Neural progenitor cell (in vitro differentiated cells): Measurements from ENCODE around the gene TMEM203. TPM values are rescaled to one million over a fixed set of nuclear protein-coding genes. Genes with fewer than 3 reads are reported as not detected.

ENCODE experiments used
- DNase-seq: peaks from one replicate; pipeline ENCODE4 v3.0.0-alpha.2; 2016; ENCODE audit warnings: low spot score
- H2AFZ ChIP-seq: fragments of 200-600 bp; sonication (generic); replicated peaks from 2 replicates; pipeline ENCODE4 v1.6.1; 2016; ENCODE audit warnings: antibody characterized with exemption
- H3F3A ChIP-seq: fragments of 200-600 bp; sonication (generic); 2 replicates; pipeline ENCODE4 v1.6.1; 2016; ENCODE audit warnings: antibody characterized with exemption, low read depth
- H3K27ac ChIP-seq: fragments of 200-600 bp; sonication (generic); 2 replicates; pipeline ENCODE4 v1.5.1; 2016; ENCODE audit warnings: mild to moderate bottlenecking
- H3K27me3 ChIP-seq: fragments of 200-600 bp; sonication (generic); 2 replicates; pipeline ENCODE4 v1.6.1; 2016; ENCODE audit warnings: mild to moderate bottlenecking, moderate library complexity
- H3K36me3 ChIP-seq: fragments of 200-600 bp; sonication (generic); 2 replicates; pipeline ENCODE4 v1.5.1; 2016
- H3K4me1 ChIP-seq: fragments of 200-600 bp; sonication (generic); 2 replicates; pipeline ENCODE4 v1.6.1; 2016; ENCODE audit warnings: mixed run types
- H3K4me2 ChIP-seq: fragments of 200-600 bp; sonication (generic); 2 replicates; pipeline ENCODE4 v1.6.1; 2016
- H3K4me3 ChIP-seq: fragments of 200-600 bp; sonication (generic); 2 replicates; pipeline ENCODE4 v1.5.1; 2016
- H3K79me2 ChIP-seq: fragments of 200-600 bp; sonication (generic); 2 replicates; pipeline ENCODE4 v1.6.1; 2016; ENCODE audit warnings: low read depth
- H3K9ac ChIP-seq: fragments of 200-600 bp; sonication (generic); 2 replicates; pipeline ENCODE4 v1.6.1; 2016
- H3K9me3 ChIP-seq: fragments of 200-600 bp; sonication (generic); 2 replicates; pipeline ENCODE4 v1.5.1; 2016; ENCODE audit warnings: low read depth
- H4K20me1 ChIP-seq: fragments of 200-600 bp; sonication (generic); 2 replicates; pipeline ENCODE4 v1.6.1; 2016; ENCODE audit warnings: low read depth
- H3K27ac Mint-ChIP-seq: 3 replicates; pipeline ENCODE4 v1.8.0; 2021; ENCODE audit warnings: mixed read lengths
- H3K27me3 Mint-ChIP-seq: 2 replicates; pipeline ENCODE4 v1.8.0; 2022; ENCODE audit warnings: low read depth, mild to moderate bottlenecking, inconsistent platforms, moderate library complexity, mixed read lengths; ENCODE audit not compliant: insufficient read depth
- H3K36me3 Mint-ChIP-seq: 3 replicates; pipeline ENCODE4 v1.8.0; 2021; ENCODE audit warnings: mixed read lengths
- H3K4me1 Mint-ChIP-seq: 3 replicates; pipeline ENCODE4 v1.8.0; 2021; ENCODE audit warnings: mixed read lengths
- H3K4me3 Mint-ChIP-seq: 3 replicates; pipeline ENCODE4 v1.8.0; 2021; ENCODE audit warnings: mild to moderate bottlenecking, moderate library complexity, mixed read lengths
- H3K9me3 Mint-ChIP-seq: 3 replicates; pipeline ENCODE4 v1.8.0; 2020; ENCODE audit warnings: mixed read lengths
- CTCF ChIP-seq: fragments of 200-600 bp; sonication (generic); IDR thresholded peaks from 2 replicates; pipeline ENCODE4 v1.5.1; 2017; ENCODE audit warnings: antibody characterized with exemption, mild to moderate bottlenecking
- EZH2 ChIP-seq: fragments of 200-600 bp; sonication (generic); IDR thresholded peaks from 2 replicates; pipeline ENCODE4 v1.6.1; 2017; ENCODE audit warnings: antibody characterized with exemption, mild to moderate bottlenecking, moderate library complexity
- EZH2phosphoT487 ChIP-seq: fragments of 200-600 bp; sonication (generic); IDR thresholded peaks from 2 replicates; pipeline ENCODE4 v1.6.1; 2017; ENCODE audit warnings: antibody characterized with exemption
- total RNA-seq: library from RNA; depleted of rRNA; stranded (reverse); fragments of >200 nt; gene quantifications from 2 replicates; pipeline ENCODE4 v1.2.3, GENCODE V29; 2015; ENCODE audit warnings: low replicate concordance

The TMEM203 gene
- total RNA-seq: 21.6 and 43.7 TPM in 2 replicates

DNA sequence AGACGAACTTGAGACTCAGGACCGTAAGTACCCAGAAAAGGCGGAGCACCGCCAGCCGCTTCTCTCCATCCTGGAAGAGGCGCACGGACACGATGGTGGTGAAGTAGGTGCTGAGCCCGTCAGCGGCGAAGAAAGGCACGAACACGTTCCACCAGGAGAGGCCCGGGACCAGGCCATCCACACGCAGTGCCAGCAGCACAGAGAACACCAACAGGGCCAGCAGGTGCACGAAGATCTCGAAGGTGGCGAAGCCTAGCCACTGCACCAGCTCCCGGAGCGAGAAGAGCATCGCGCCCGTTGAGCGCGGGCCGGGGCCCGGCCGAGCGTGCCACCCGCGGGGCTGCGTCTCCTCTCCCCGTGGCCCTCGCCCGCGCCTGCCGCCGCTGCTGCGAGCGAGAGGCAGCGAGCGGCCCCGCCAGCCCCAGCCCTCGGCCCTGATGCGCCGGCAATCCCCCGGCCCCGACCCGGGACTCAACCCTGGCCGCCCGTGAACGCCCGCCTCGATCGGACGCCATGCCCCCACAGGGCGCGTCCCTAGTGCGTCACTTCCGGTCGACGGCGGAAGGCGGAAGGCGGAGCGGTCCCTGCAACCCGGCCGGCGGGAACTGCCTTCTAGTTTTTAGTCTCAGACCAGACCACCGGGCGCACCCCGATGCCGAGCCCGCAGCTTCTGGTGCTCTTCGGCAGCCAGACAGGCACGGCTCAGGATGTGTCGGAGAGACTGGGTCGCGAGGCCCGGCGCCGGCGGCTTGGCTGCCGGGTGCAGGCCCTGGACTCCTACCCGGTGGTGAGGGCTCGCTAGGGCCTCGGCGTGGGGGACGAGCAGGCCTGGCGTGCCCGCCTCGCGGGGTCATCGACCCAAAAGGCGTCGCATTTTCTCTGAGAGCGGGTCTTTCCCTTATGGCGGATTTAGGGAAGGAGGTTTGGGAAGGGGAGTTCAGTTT lies at the start of gene TMEM203, which contains the start of gene NDOR1:
TMEM203 (minus strand) TSS at position 523 of the 944 bp plus-strand sequence; CDS start at position 289, 234 bp downstream.
NDOR1 (plus strand) TSS at position 575 of the 944 bp plus-strand sequence; CDS start at position 653, 78 bp downstream.
- H3K4me3 Mint-ChIP-seq: peak within 1 kb of the TSS; percentile 97
- Histone ChIP-seq H3K4me1 (peaks cover 20% of the 10 kb centered on the region), H3K9ac (peak within 1 kb of the TSS; percentile 97), H3F3A (peaks cover 34% of the 10 kb centered on the region), H4K20me1 (peaks cover 25% of the 10 kb centered on the region), H3K27ac (peak within 1 kb of the TSS; percentile 24), H3K36me3 (no peaks in the 10 kb centered on the region), H3K79me2 (peaks cover 53% of the 10 kb centered on the region), H3K27me3 (no peaks in the 10 kb centered on the region), H3K4me3 (peak within 1 kb of the TSS; percentile 100), H3K4me2 (peak within 1 kb of the TSS; percentile 97), H2AFZ (peak within 1 kb of the TSS; percentile 77), H3K9me3 (no peaks in the 10 kb centered on the region)
- TF ChIP-seq EZH2: no peak
- TF ChIP-seq EZH2phosphoT487: no peak
- TF ChIP-seq CTCF: no peak
- peaks cover 11% of the 10 kb centered on the region for H3K36me3 Mint-ChIP-seq
- H3K27me3 Mint-ChIP-seq: peaks cover 17% of the 10 kb centered on the region
- DNase-seq: peak; percentile 97
- no peaks in the 10 kb centered on the region for H3K9me3 Mint-ChIP-seq
- H3K27ac Mint-ChIP-seq: no peak within 1 kb of the TSS
- H3K4me1 Mint-ChIP-seq: peaks cover 31% of the 10 kb centered on the region

GRCh38 chr9:137254624-137255447 lies 49.4 kb upstream of the TMEM203 start, which contains the start of gene NELFB:
Gene NELFB, plus strand, starts transcription at chr9:137255327.
- Histone ChIP-seq H3F3A (peaks cover 10% of the 10 kb centered on the region), H3K4me1 (peaks cover 31% of the 10 kb centered on the region), H3K4me2 (peak within 1 kb of the TSS; percentile 100), H3K9me3 (no peaks in the 10 kb centered on the region), H3K4me3 (peak within 1 kb of the TSS; percentile 99), H3K36me3 (no peaks in the 10 kb centered on the region), H4K20me1 (peaks cover 19% of the 10 kb centered on the region), H2AFZ (peak within 1 kb of the TSS; percentile 83), H3K27me3 (peaks cover 6% of the 10 kb centered on the region), H3K27ac (peak within 1 kb of the TSS; percentile 9), H3K79me2 (peaks cover 20% of the 10 kb centered on the region), H3K9ac (peak within 1 kb of the TSS; percentile 94)
- H3K36me3 Mint-ChIP-seq: peaks cover 9% of the 10 kb centered on the region
- TF ChIP-seq CTCF (peak; percentile 23), EZH2phosphoT487 (no peak)
- peak; percentile 94 for DNase-seq
- peaks cover 27% of the 10 kb centered on the region for H3K4me1 Mint-ChIP-seq
- H3K4me3 Mint-ChIP-seq: peak within 1 kb of the TSS; percentile 95
- peak within 1 kb of the TSS; percentile 99 for H3K27ac Mint-ChIP-seq
- no peaks in the 10 kb centered on the region for H3K9me3 Mint-ChIP-seq
- peaks cover 9% of the 10 kb centered on the region for H3K27me3 Mint-ChIP-seq

GRCh38 chr9:137253717-137254623 lies 48.5 kb upstream of the TMEM203 start:
- peaks cover 31% of the 10 kb centered on the region for H3K4me1 ChIP-seq
- H3K27ac ChIP-seq: no peak overlapping the region
- H3K79me2 ChIP-seq: peaks cover 20% of the 10 kb centered on the region
- H3K4me2 ChIP-seq: peak overlapping the region; percentile 100
- H3K4me3 ChIP-seq: peak overlapping the region; percentile 99
- H3K36me3 ChIP-seq: no peaks in the 10 kb centered on the region
- Mint-ChIP-seq H3K27ac (peak overlapping the region; percentile 99), H3K36me3 (peaks cover 5% of the 10 kb centered on the region), H3K4me3 (peak overlapping the region; percentile 95), H3K9me3 (no peaks in the 10 kb centered on the region), H3K27me3 (peaks cover 7% of the 10 kb centered on the region), H3K4me1 (peaks cover 28% of the 10 kb centered on the region)
- peak overlapping the region; percentile 53 for H2AFZ ChIP-seq
- no peaks in the 10 kb centered on the region for H3K9me3 ChIP-seq
- DNase-seq: peak; percentile 65
- peaks cover 6% of the 10 kb centered on the region for H3K27me3 ChIP-seq
- TF ChIP-seq EZH2phosphoT487: no peak
- no peak for TF ChIP-seq EZH2
- no peak for TF ChIP-seq CTCF
- peaks cover 19% of the 10 kb centered on the region for H4K20me1 ChIP-seq
- no peak overlapping the region for H3K9ac ChIP-seq
- H3F3A ChIP-seq: peaks cover 10% of the 10 kb centered on the region
